HG03039 (cell line): ENCODE data around the gene PATJ.
"Not testable (repeated sequence)": the region's sequence is repeated elsewhere in the genome, so short reads cannot be mapped to it uniquely, and the experiment has no call there.

Source experiments
- ATAC-seq: cut with Tn5 transposase; IDR thresholded peaks from one replicate; pipeline ENCODE4 v1.9.1; 2021; ENCODE audit warnings: mild to moderate bottlenecking, moderate library complexity; ENCODE audit not compliant: unreplicated experiment

The PATJ gene

GRCh38 chr1:61875198-61875597, 132.9 kb downstream of the PATJ start:
- no peak for ATAC-seq

DNA sequence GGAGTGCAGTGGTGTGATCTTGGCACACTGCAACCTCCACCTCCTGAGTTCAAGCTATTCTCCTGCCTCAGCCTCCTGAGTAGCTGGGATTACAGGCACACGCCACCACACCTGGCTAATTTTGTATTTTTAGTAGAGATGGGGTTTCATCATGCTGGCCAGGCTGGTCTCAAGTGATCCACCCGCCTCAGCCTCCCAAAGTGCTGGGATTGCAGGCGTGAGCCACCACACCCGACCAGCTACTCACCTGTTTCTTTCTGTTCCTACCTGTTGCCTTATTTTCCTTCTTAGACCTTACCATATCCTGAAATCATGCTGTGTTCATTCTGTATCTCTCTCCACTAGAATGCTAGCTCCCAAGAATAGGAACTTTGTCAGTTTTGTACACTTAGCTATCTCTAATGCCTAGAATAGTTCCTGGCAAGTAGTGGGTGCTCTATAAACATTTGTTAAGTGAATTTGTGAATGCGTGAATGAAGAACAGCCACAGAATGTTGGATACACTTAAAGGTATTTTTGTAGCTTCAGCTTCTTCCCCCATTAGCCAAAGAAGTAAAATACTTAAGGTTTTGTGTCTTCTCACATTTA, 137.7 kb downstream of the PATJ start:
- not testable (repeated sequence) for ATAC-seq

GRCh38 chr1:61887076-61887867, 145.0 kb downstream of the PATJ start:
- ATAC-seq: no peak

- ATAC-seq: no peak
Measured at GRCh38 chr1:61887931-61888564, 145.8 kb downstream of the PATJ start.

DNA sequence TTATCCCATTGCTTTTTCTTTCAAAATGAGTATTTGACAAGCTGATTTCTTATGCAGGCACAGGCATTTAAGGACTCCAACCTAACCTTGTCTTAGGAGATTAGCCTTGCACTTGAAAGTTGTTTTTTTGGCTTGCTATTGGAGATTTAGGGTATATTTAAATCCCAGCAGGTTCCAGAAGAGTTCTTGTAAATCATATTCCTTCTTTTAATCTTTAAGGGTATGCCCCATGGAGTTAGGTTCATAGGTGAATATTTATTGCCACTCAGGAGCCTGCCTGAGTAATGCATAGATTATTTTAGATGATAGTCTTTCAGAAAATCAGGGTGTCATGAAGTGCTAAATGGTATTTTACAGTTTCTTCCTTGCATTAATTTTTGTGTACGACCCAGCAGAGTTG, 146.5 kb downstream of the PATJ start:
- ATAC-seq: no peak

DNA sequence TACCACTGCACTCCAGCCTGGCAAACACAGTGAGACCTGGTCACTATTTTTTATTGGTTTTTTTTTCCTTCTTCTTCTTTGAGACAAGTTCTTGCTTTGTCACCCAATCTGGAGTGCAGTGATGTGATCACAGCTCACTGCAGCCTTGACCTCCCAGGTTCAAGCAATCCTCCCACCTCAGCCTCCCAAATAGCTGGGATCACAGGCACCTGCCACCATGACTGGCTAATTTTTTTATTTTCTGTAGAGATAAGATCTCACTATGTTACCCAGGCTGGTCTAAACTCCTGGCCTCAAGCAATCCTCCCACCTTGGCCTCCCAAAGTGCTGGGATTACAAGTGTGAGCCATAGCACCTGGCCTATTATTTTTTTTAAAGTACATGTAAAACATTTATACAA, 148.2 kb downstream of the PATJ start:
- ATAC-seq: not testable (repeated sequence)

DNA sequence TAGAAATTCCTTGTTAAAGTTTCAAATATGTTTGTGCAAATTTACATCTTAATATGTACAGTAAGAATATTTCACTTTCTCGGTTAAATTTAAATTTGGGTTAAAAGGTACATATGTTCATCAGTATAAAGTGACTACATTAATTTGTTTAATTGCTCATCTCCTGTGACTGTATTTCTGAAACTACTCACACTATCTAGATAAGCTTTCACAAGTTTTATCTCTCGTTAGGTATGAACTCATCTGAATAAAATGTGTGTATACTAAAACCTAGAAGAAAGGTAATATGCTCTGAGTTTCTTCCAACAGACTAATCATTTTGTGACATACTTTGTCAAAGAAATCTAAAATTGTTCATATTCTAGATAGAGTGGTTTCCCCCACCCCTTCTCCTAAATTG, 150.7 kb downstream of the PATJ start:
- ATAC-seq: no peak

- not testable (repeated sequence) for ATAC-seq
Measured at GRCh38 chr1:61894296-61894695, 152.0 kb downstream of the PATJ start.

- no peak for ATAC-seq
Measured at GRCh38 chr1:61895175-61895574, 152.9 kb downstream of the PATJ start.

- ATAC-seq: no peak
Measured at GRCh38 chr1:61898658-61899057, 156.4 kb downstream of the PATJ start.

DNA sequence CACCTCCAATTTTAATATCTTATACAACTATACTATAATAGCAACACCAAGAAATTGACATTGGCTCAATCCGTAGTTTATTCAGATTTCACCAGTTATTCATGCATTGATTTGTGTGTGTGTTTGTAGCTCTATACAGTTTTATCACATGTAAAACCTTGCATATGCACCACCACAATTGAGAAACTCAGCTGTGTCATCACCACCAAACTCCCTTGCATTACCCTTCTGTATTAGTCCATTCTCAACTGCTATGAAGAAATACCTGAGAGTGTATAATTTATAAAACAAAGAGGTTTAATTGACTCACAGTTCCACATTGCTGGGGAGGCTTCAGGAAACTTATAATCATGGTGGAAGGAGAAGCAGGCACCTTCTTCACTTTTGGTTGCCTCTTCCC, 162.1 kb downstream of the PATJ start:
- no peak for ATAC-seq

GRCh38 chr1:61907102-61907501, 164.8 kb downstream of the PATJ start:
- ATAC-seq: no peak

DNA sequence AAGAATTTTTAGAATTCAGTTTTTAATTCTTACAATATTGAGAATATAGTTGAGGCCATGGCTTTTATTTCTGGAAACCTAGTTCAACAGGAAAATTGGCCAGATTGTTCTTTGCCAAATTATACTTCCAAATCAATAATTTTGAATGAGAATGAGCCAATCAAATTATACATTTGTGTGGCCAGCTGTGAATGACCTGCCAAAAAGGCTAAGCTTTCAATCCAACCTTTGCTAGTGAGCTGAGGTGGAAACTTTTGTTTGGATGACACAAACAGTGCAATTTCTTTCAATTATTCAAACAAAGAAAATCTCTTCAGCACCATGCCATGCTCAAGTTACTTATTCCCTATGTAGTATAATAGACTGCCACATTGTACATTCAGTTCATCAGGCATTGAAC, 167.8 kb downstream of the PATJ start:
- no peak for ATAC-seq

GRCh38 chr1:61914823-61915482, 172.7 kb downstream of the PATJ start:
- no peak for ATAC-seq

DNA sequence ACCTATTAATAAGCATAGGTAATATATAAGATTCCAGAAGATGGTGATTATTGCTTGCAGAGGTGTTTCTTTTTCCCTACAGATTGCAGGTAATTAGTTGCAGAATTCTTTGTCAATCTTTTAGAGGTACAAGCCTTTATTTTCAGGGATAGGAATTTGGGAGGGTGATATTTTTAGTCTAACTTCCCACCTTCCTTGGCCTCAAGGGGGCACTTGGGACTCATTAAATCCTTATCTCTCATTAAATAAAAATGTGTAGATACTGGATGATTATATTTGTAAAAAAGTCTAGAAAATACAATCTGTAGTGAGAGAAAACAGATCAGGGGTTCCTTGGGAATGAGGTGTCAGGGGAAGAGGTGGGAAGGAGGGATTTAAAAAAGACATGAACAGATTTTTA, 179.2 kb downstream of the PATJ start:
- ATAC-seq: no peak

- no peak for ATAC-seq
Measured at GRCh38 chr1:61922950-61923480, 180.7 kb downstream of the PATJ start.

GRCh38 chr1:61925591-61926298, 183.5 kb downstream of the PATJ start:
- ATAC-seq: no peak

GRCh38 chr1:61926597-61926996, 184.3 kb downstream of the PATJ start:
- no peak for ATAC-seq

DNA sequence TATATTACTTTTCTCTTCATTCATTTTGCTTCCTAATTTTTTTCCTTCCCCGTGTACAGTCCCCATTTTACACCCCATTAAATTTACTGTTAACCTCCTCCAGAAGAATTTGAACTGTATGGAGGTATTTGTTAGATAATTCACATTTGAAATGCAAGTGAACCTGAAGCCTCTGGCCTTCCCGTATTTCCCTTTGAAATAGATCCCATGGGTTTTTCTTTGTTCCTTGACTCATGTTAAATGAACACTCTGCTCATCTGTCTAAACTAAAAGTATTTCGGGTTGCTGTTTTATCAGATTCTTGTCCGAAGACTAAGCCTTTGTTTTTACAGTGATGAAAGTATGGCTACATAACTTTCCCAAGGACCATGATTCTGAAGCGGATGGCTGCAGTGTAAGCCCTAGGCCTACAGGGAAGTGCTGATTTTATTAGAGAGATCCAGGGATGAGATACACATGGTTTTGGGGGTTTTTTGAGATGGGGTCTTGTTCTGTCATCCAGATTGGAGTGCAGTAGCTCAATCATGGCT, 187.9 kb downstream of the PATJ start:
- ATAC-seq: no peak

- ATAC-seq: no peak
Measured at GRCh38 chr1:61931587-61932279, 189.5 kb downstream of the PATJ start.
